ENCODE data around the gene MC3R. TPM values are rescaled to one million over a fixed set of nuclear protein-coding genes. Genes with fewer than 3 reads are reported as not detected.

The MC3R gene
- total RNA-seq, 1 experiment from 2014 or later: not detected

DNA sequence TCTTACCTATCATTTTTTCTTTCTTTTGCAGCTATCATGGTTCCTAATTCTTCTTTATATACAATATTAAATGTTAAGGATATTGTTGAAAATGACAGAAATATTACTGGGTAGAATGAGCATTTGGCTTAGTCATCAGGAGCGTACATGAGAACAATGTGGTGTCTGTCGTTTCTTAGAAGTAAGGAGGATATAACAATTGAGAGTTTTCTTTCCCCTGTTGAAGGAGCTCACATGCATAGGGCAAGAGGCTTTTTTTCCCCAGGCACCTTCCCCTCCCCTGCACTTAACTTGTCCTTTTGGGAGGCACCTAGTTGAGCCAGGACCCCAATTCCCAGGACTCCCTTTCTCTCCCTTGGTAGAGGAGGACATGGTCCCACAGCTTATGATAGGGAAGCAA, 25.0 kb downstream of the MC3R start:
- WGBS (ENCODE audit: extremely low coverage, insufficient read length, low lambda C conversion rate): no CpG with 5 or more reads among the region's 2 CpGs
- no peaks in the 10 kb centered on the region for H3K27me3 ChIP-seq (ENCODE audit: insufficient read depth, low read length)
- no peak overlapping the region for H3K9ac ChIP-seq (ENCODE audit: extremely low read depth, insufficient read length, low read length)
- TF ChIP-seq, protein P1, sequence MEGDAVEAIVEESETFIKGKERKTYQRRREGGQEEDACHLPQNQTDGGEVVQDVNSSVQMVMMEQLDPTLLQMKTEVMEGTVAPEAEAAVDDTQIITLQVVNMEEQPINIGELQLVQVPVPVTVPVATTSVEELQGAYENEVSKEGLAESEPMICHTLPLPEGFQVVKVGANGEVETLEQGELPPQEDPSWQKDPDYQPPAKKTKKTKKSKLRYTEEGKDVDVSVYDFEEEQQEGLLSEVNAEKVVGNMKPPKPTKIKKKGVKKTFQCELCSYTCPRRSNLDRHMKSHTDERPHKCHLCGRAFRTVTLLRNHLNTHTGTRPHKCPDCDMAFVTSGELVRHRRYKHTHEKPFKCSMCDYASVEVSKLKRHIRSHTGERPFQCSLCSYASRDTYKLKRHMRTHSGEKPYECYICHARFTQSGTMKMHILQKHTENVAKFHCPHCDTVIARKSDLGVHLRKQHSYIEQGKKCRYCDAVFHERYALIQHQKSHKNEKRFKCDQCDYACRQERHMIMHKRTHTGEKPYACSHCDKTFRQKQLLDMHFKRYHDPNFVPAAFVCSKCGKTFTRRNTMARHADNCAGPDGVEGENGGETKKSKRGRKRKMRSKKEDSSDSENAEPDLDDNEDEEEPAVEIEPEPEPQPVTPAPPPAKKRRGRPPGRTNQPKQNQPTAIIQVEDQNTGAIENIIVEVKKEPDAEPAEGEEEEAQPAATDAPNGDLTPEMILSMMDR (conservative IDR thresholded peaks at IDR 0.05): no peak
- no peak overlapping the region for H2BK20ac ChIP-seq (ENCODE audit: low read depth, low read length, poor library complexity, severe bottlenecking)
- no peak overlapping the region for H3K56ac ChIP-seq (ENCODE audit: insufficient read length, low read depth, low read length)
- no peak overlapping the region for H2AFZ ChIP-seq (ENCODE audit: low read length)
- peaks cover 89% of the 10 kb centered on the region for H3K9me3 ChIP-seq (ENCODE audit: control insufficient read depth, low read depth, low read length)
- H3K4me1 ChIP-seq (ENCODE audit: insufficient read depth, low read length): no peaks in the 10 kb centered on the region
- H3K4ac ChIP-seq (ENCODE audit: low read depth, low read length): no peak overlapping the region
- no peak overlapping the region for H4K5ac ChIP-seq (ENCODE audit: insufficient read length, low read depth, low read length)
- H2AK5ac ChIP-seq (ENCODE audit: insufficient read length, low read length): no peak overlapping the region
- H4K20me1 ChIP-seq (ENCODE audit: control insufficient read depth, insufficient read depth, insufficient read length): no peaks in the 10 kb centered on the region
- H3K79me1 ChIP-seq (ENCODE audit: insufficient read depth, low read depth, low read length, poor library complexity, severe bottlenecking): no peaks in the 10 kb centered on the region
- H2BK5ac ChIP-seq (ENCODE audit: insufficient read length, low read length): no peak overlapping the region
- no peak overlapping the region for H3K4me3 Mint-ChIP-seq
- no peak overlapping the region for H3K14ac ChIP-seq (ENCODE audit: insufficient read depth, low read length)
- H4K91ac ChIP-seq (ENCODE audit: insufficient read length, low read depth, low read length): no peak overlapping the region
- no peaks in the 10 kb centered on the region for H3K79me2 ChIP-seq (ENCODE audit: insufficient read depth, low read length)
- peaks cover 3% of the 10 kb centered on the region for H3K27me3 Mint-ChIP-seq (ENCODE audit: low read depth)
- no peak overlapping the region for H3K27ac ChIP-seq (ENCODE audit: insufficient read length, low read depth, low read length)
- H3K9me3 Mint-ChIP-seq: peaks cover 86 to 96% of the 10 kb centered on the region in 2 experiments
- H3K18ac ChIP-seq (ENCODE audit: insufficient read length, low read depth, low read length): no peak overlapping the region
- no peaks in the 10 kb centered on the region for H3K23me2 ChIP-seq (ENCODE audit: insufficient read length, low read depth, low read length, poor library complexity, severe bottlenecking)
- no peak overlapping the region for H3K27ac Mint-ChIP-seq
- DNase-seq: no peak
- no peak overlapping the region for H3K4me2 ChIP-seq (ENCODE audit: insufficient read depth, insufficient read length, low read length)
- H2BK15ac ChIP-seq (ENCODE audit: low read depth, low read length): no peak overlapping the region
- no peaks in the 10 kb centered on the region for H3K4me1 Mint-ChIP-seq
- H4K8ac ChIP-seq (replicated peaks; ENCODE audit: insufficient read length, low read depth, low read length): no peak overlapping the region
- H2BK120ac ChIP-seq (ENCODE audit: low read depth, low read length, poor library complexity, severe bottlenecking): no peak overlapping the region
- no peak overlapping the region for H3T11ph ChIP-seq (ENCODE audit: low read length)
- H3K36me3 Mint-ChIP-seq (ENCODE audit: insufficient read depth in 1 of 3, low read depth in 3 of 3): peaks cover 2 to 20% (median 4%) of the 10 kb centered on the region in 3 experiments; a peak in 5 of 7 replicates
- H2BK12ac ChIP-seq (ENCODE audit: insufficient read length, low read depth, low read length): no peak overlapping the region
- H3K23ac ChIP-seq (ENCODE audit: insufficient read length, low read depth, low read length): no peak overlapping the region

All from H9 (cell line).